K562 (cell line): Measurements from ENCODE around the gene DDAH2. TPM values are rescaled to one million over a fixed set of nuclear protein-coding genes. Genes with fewer than 3 reads are reported as not detected.

ENCODE experiments used
- CBFA2T2 ChIP-seq: fragments of 450-650 bp; conservative IDR thresholded peaks from 2 replicates; pipeline ENCODE4 v1.6.1; 2017; ENCODE audit warnings: mild to moderate bottlenecking
- ETV1 ChIP-seq: fragments of 450-650 bp; conservative IDR thresholded peaks from 2 replicates; pipeline ENCODE4 v1.6.1; 2016; ENCODE audit warnings: missing genetic modification characterization, control low read depth, low read depth, missing compliant biosample characterization
- VEZF1 ChIP-seq: fragments of 200-800 bp; sonication (Bioruptor generic); IDR thresholded peaks from 2 replicates; pipeline ENCODE4 v1.6.1; 2017; ENCODE audit warnings: missing genetic modification characterization, missing compliant biosample characterization
- ZBTB17 ChIP-seq: fragments of 450-650 bp; formaldehyde crosslinking; IDR thresholded peaks from 2 replicates; pipeline ENCODE4 v1.4.0; 2020; ENCODE audit warnings: mild to moderate bottlenecking
- ZBTB40 ChIP-seq, 2 experiments: fragments of 450-650 bp in 1 of 2; sonication (generic) in 1 of 2; formaldehyde crosslinking in 1 of 2; IDR thresholded peaks; 2 replicates each; pipeline versions ENCODE4 v1.7.1 to v1.9.0; 2016 to 2022; ENCODE audit warnings: inconsistent platforms in 1 of 2, mild to moderate bottlenecking in 1 of 2, missing genetic modification reagents in 1 of 2
- ZNF274 ChIP-seq: IDR thresholded peaks from 2 replicates; pipeline ENCODE4 v1.6.1; 2011; ENCODE audit warnings: low read depth, mild to moderate bottlenecking, low read length, moderate library complexity, borderline replicate concordance
- ZNF589 ChIP-seq: fragments of 200-800 bp; sonication (Bioruptor generic); IDR thresholded peaks from 2 replicates; pipeline ENCODE4 v1.6.1; 2016; ENCODE audit warnings: low read depth, missing genetic modification characterization, missing compliant biosample characterization
- polyA plus RNA-seq, 8 experiments: library from polyadenylated mRNA; depleted of rRNA in 4 of 8; stranded (reverse) in 5 of 8; unstranded in 3 of 8; fragments of >200 nt; fragmentation: Nextera tagmentation in 2 of 8; fragmentation: Illumina TruSeq in 1 of 8; extraction: Ambion mirVana in 2 of 8; extraction: Trizol in 1 of 8; gene quantifications; 2 replicates each; pipeline versions ENCODE4 v1.2.1 to v1.2.3, GENCODE V29; 2011 to 2014; ENCODE audit warnings: inconsistent platforms in 1 of 8, missing spikeins in 1 of 8
- total RNA-seq, 7 experiments: library from RNA; depleted of rRNA in 6 of 7; stranded (reverse); fragments of >200 nt in 6 of 7; fragmentation: Illumina TruSeq in 2 of 7; extraction: Trizol in 2 of 7; gene quantifications; 2 replicates each; pipeline versions ENCODE4 v1.2.1 to v1.2.3, GENCODE V29; 2011 to 2021; ENCODE audit warnings: low replicate concordance in 1 of 7

The DDAH2 gene
- total and polyA plus RNA-seq, 9 of the 15 experiments (the other 6 are each of a cell fraction or from before 2014, with no cell fraction given) = 1.8 to 45.4 (median 21.4) TPM

- TF ChIP-seq VEZF1 (CRISPR knock-in tag) (0 out of 2 replicates have a peak, but pooled peaks have one; percentile 16), ZBTB17 (CRISPR knock-in tag) (0 out of 2 replicates have a peak, but pooled peaks have one; percentile 40), ETV1 (peak; percentile 36; the same call in 1 of the 2 replicates), ZNF589 (no peak), ZNF274 (no peak), ZBTB40 (IDR thresholded peaks at IDR 0.05) (no peak), ZBTB40 (CRISPR knock-in tag; IDR thresholded peaks at IDR 0.05) (0 out of 2 replicates have a peak, but pooled peaks have one; percentile 26), CBFA2T2 (0 out of 2 replicates have a peak, but pooled peaks have one; percentile 31)
Observed at GRCh38 chr6:31711233-31711632, 17.9 kb downstream of the DDAH2 start (continued).
